GM19035 (cell line): ENCODE measurements around the gene LRMDA.

Source experiments
- ATAC-seq: cut with Tn5 transposase; IDR thresholded peaks from one replicate; pipeline ENCODE4 v1.9.1; 2021; ENCODE audit not compliant: unreplicated experiment

LRMDA gene

DNA sequence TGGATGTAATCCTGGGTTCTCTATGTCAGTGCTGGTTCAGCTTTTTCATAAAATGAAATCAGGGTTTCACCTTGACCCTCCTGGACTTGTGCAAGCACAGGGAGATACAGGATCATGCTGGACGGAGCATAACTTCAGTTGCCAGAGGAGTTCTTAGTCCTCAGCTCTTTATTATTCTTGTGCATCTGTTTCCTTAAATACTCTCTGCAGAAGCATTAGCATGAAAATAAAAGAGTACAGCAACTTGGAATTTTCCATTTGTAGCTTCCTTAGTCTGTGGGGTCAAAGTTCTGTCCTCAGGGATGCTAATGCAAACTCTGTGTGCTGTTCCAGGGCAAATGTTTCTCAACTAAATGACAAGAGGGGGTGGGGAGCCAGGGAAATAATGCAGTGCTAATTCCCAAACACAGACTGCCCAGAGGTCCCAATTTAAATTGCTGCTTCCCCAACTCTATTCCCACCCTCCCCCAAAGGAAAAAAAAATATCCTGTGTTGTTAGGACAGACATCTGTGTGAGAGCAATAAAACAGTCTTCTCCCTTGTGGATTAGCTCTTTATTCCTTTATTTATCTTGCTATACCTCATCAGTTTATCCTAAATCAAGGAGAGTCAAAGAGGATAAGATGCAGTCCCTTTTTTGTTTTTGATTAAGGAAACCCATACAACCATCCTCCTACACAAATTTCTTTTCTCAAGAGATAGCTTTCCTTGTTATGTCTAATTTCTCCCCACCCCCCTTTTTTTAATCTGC is 905.0 kb downstream of the LRMDA start:
- ATAC-seq = no peak

DNA sequence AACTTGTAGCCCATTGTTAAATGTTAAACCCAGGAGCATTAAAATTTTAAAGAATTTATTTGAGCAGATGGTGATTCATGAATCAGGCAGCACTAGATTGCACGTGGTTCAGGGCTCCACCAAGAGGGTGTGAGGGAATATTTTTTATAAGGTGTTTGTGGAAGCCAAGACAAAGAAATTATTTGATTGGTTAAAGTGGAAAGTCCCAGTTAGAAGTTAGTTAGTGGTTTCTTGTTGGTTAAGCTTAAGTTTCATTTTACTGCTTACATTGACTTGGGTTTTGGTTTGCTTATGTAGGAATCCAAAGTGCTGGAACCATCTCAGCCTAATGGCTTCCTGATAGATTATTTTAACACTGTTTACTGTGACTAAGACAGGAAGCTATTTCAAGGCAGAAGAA is 906.2 kb downstream of the LRMDA start:
- ATAC-seq = no peak

DNA sequence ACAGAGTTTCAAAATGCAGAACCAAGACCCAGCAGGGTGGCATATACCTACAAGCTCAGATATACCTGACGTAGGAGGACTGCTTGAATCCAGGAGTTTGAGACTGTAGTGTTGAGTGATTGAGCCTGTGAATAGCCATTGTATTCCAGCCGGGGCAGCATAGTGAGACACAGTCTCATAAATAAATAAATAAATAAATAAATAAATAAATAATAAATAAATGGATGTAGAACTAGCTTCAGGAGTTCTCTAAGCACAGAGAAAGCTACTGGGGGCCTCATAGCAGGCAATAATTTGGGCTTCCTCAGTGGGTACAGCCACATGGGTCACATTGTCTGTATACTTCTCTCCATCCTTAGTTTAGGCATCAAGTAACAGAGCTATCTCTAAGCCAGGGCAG is 906.8 kb downstream of the LRMDA start:
- ATAC-seq = no peak

DNA sequence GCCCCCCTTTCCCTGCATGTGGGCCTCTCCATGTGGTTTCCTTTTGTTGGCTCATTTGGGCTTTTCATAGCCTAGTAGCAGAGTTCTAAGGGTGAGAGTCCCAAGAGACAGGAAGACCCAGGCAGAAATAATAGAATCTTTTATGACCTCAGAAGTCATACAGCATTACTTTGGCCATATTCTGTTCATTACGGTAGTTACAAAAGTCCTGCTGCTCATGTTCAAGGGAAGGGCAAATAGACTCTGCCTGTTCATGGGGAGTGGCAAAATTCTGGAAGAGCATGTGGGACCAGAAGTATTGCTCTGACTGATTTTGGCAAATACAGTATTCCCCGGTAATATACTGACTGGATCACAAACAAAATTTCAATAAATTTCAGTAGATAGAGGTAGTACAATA is 910.3 kb downstream of the LRMDA start:
- ATAC-seq = no peak

DNA sequence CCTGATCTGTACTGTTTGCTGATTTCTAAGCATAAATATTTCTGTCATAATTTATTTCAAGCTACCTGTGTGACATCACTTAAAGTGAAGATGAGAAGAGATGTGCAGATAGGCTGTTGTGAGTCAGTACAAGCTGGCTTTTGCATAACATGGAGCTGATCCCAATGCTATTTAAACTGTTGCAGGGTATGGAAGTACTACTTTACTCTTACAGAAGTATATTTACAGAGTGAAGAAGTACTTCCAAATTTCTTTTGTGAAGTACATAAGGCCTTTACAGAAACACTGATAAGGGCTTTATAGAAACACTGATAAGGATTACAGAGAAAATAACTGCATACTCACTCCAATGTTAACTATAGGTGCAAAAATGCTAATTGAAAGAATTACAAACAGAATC is 911.6 kb downstream of the LRMDA start:
- ATAC-seq = no peak

DNA sequence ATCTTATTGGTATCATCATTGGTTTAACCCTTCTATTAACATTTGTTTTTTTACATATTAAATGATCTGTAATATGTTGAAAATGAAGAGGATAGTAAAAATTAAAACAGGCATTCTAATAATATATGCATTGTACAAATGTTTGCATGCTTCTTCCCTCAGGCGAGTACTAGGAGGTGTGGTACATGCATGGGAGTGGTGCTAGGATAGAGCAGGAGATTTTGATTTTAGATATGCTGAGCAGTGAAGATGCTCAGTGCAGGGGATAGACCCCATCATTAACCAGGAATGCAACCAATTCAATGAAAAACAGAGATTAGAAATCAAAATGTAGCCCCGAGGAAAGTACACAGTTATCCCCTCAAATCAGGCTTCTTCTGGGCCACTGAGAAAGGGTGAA is 916.4 kb downstream of the LRMDA start:
- no peak for ATAC-seq

DNA sequence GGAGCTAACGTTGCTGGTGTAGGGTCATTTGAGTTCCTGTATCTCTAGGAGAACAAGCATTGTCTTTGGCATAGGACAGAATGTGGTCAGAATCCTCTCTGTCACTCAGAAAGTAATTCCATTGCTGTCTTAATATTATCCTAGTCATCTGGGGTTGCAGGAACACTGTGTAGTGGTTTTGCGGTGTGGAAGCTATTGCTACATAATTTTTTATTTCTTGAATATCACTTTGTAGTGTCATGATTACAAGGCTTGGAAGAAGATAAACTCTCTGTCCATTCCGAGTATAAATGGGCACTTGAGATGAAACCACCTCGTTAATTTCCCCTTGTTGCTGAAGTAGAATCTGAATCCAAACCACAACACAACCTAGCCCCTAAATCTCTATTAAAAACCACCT is 919.2 kb downstream of the LRMDA start:
- ATAC-seq = no peak

DNA sequence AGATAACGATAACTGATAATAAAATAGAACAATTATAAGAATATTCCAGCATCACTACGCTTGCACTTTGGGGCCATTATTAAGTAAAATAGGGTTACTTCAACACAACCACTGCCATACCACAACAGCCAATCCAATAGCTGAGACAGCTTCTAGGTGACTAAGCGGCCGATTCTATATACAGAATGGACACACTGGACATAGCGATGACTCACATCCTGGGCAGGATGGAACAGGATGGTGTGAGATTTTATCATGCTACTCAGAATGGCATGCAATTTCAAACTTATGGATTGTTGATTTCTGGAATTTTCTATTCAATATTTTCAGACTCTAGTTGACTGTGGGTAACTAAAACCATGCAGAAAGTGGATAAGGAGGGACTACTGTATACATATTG is 920.9 kb downstream of the LRMDA start:
- ATAC-seq = no peak

DNA sequence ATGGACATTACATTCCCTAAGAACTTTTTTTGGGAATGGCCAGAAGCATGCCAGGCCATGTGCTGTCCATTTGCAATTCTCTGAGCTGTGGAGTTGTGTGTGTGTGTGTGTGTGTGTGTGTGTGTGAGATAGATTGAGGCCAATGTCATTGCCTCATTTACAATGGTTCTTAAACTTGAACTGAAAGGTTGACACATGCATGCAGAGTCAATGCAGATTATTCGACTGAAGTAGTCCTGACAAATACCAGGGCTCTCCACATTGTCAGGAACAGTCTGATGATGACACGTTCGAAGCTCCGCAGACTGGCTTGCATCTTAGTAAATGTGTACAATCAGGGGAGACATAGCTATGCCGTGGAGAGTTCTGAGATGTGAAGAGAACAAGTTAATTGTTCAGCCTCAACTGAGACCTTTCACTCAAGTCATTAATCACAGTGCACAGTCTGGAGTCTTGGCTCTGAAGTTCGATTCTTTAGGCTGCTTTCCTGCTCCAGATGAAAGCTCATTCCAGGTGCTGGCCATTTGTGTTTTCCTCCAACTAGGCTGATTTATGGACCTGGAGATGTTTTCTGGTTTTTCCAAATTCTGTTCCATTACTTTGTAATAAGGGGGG is 921.9 kb downstream of the LRMDA start:
- no peak for ATAC-seq

DNA sequence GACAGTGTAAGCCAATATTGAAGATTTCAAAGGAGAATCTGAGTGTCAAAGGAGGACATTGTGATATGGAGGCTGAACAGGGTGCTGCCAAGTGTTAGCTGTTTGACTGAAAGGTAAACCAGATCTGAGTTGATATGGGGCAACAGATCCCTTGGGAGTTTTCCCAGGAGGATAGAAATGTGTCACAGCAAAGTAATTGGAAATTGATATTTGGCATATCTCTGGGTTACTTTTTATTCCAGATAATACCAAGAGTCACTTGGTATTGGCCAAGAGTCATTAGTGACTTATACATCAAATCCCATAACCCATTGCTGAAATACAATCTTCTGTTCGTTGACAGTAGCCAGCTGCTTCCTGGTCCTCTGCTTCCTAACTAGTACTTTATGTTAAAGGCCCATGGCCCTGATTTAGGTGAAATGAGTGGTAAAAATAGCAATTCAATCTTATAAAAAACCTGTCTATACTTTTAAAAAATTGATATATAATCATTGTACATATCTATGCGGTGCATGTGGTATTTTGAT is 922.9 kb downstream of the LRMDA start:
- no peak for ATAC-seq

DNA sequence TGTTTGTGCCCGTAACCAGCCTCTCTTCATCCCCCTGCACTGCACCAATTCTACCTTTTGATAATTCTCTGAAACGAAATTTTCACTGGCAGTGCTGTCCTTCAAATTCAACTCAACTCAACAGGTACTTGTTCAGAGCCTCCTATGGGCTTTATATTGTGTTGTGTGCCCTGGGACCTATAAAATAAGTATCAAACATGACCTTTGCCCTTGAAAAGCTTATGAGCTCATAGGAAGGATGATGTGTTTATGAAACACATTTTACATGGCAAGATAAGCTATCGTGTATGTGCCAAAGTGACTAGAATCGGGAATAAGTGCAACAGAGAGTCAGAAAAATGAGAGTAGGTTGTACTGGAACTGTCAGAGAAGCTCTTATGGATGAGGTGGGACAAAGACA is 923.5 kb downstream of the LRMDA start:
- ATAC-seq = no peak

DNA sequence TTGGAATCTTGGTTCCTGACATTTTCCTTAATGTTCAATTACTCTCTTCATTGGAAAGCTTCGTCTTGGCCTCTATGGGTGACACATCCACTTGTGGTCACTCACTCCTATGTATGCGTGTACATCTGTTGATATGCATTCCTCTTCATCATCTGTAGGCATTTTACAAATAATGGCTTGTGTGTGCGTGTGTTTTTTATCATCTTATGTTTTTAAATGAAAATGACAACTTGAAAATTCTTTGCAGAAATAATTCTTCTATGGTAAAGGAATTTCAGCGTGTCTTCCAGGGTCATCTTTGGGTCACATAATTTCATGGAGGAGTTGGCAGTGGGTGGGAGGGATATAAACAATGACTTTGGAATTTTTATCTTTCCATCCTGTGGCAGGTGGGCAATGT is 925.1 kb downstream of the LRMDA start:
- no peak for ATAC-seq

DNA sequence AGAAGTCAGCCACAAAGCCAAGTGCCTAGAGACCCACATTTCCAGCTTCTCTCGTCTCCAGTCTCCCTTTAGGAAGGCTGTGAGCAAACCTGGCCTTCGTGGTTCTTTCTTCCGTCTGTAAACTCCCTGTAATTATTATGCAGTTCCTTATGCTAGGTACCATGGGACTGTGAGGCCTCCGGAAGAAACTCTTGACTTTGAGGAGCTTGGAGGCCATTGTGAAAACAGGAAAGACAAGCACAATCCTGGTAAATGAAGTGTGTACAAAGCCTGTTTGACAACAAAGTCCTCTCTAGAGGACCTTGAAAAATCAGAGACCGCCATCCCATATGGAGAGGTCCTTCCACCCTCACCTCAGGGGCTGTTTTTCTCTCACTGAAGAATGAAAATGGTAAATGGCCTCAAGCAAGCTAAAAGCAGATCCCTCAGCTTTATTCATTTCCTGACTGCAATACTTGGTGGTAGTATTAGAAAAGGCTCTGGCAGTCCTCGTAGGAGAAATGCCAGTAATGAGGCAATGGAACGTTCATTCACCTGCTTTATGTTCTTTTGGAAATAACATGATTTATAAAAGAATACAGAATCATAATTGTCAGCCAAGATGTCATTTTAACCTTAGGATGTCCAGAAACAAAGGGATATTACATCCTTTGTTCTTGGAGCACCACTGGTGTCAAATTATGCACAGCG is 926.4 kb downstream of the LRMDA start:
- ATAC-seq = no peak

DNA sequence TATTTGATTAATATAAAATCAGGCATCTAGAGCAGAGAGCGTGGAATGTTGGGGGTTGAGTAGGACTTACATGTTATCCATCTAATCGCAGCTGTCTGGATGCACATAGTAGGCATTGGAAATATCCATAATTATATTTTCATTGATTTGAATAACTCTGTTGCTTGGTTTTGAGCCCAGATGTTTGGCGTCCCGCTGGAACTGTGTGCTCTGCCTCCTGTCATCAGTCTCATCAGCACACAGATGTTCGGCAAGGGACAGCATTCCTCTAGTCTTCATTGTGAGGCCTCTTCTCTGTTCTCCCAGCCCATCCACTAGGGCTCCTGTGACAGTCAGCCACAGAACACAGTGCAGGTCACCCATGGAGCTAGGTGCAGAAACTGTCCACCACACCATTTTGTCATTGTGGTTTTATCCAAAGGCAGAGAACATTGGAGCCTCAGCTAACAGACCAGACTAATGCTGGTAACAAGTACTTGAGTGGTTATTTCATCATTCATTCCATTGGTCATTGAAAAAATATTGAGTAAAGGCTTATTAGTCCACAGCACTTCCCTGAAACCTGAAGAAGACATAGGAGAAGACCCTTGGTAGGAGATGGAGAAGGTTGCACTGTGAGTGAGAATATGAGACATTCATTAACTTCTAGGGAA is 927.4 kb downstream of the LRMDA start:
- ATAC-seq = no peak

DNA sequence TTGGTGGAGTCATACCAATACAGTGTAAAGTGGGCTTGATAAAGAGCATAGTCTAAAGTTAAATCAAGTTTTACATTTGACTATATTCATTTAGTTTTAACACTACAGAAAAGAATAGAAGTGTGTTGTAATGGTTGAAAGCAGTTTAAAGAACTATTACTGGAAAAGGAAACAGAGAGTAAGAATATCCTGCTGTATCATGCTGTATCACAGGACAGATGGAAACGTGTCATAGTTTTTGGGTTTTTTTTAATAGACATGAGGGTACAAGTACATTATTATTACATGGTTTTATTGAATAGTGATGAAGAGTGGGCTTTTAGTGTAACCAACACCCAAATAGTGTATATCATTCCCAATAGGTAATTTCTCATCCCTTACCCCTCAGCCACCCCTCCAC is 944.3 kb downstream of the LRMDA start:
- no peak for ATAC-seq

DNA sequence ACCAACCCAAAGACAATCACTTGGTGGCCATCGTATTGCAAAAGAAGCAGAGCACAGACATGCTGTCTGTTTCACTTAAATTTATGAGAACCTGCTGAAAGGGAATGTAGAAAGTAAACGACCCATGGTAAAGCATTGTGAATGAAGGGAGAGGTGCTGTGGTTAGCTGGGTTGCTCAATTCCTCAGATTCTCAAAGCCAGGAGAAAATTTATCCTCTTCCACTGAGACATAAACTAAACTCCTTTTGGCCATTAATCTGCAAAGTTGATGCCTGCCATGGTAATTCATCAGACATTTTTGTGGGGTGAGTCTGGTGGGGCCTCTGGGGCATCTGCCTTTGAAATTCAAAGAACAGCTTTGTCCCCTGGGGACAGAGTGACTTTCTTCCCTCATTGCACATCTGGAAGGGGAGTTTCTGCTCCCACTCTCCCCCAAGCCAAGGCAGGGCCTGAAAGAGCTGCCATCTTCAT is 951.0 kb downstream of the LRMDA start:
- ATAC-seq = no peak

DNA sequence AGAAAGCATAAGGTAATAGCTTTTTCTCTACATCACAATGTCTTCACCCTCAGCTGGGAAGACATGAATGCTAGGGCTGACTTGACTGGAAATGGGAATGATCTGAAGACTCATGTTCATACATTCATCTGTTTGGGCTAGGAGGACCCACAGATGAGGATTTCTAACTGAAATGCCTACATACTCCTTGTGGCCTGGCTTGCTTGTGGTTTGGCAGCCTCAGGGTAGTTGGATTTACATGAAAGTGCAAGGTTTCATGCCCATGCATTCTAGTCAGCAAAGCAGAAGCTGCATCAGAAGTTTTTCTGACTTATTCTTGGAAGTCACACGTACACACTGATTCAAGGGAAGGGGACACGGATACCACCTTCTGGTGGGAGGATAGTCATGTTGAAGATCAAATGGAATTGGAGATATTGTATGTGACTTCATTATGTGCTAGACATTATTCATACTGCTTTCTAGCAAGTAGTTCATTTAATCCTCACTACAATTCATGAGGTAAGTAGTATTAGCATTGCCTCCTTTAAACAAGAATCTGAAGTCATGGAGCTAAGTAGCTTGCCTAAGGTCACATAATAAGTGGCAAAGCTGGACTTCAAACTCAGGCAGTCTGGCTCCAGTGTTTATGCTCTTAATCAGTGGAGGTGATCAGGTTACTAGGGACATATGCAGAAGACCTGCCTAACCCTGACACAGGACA is 957.0 kb downstream of the LRMDA start:
- ATAC-seq = no peak

DNA sequence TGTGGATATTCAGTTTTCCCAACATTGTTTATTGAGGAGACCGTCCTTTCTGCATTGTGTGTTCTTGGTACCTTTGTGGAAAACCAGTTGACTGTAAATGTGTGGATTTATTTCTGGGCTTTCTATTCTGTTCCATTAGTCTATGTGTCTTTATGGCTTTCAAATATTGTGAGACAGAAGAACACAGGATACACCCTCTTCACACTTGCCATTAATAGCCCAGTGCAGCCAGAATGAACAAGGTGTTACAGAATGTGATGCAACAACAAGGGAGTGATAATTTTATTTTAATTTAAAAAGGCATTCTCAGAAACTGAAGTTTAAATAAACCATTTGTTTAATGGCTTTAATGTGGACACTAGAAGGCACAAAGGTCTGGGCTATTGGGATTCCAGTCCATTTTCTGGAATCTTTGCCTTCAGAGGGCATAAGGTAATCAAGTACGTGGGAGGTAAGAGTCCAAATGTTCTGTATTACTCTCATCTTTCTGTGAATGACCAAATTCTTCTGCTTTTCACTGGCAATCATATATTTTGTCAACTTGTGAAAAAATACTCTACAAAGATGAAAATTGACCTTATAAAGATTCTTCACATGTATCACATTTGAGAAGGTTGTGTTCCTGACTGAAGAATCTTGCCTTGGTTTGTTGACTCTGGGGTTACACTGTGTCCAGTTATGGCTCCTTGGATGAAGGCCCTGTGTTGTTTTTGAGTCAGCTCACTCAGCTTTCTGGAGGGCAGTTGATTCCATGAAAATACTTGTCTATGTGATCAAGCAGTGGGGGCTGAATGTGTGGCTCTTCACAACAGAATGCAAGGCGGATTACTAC is 962.7 kb downstream of the LRMDA start:
- ATAC-seq = no peak

DNA sequence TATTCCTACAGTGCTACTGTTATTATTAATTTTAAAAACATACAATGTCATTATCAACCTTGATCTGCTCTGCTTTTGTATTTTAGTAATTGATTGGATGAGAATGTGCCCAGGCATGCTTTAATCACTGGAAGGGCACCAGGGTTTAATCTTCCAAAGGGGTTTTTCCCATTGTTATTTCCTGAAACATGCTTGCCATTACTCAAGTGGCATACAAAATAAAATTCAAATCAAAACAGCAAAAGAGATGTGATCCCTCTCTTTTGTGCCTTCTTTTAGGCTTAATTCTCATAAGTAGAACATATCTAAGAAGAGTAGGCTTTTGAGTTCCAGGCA is 963.3 kb downstream of the LRMDA start:
- ATAC-seq = no peak

DNA sequence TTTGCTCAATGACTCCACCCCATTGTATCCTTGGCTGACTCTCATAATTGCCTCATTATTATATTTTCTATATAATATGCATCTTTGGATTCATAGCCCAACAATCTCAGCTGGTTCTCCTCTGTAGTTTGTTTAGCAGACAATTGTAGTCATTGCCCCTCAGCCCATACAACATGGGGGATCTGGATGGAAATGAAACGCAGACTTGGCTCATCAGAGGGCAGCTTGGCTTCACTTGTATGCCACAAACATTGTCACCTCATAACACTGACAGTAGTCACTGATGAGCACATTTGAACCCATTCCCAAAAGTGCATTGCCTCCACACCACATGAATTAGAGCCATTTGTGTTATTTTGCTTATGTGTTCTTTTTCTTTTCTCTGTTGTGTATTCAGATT is 963.8 kb downstream of the LRMDA start:
- ATAC-seq = no peak
